HG03342 (cell line): ENCODE data around the gene IL1RL1.
"Not testable (repeated sequence)": the region's sequence is repeated elsewhere in the genome, so short reads cannot be mapped to it uniquely, and the experiment has no call there.

Source experiments
- ATAC-seq: cut with Tn5 transposase; IDR thresholded peaks from one replicate; pipeline ENCODE4 v1.9.1; 2021; ENCODE audit warnings: mild to moderate bottlenecking, moderate library complexity; ENCODE audit not compliant: unreplicated experiment

The IL1RL1 gene

GRCh38 chr2:102291319-102292075 is 19.9 kb upstream of the IL1RL1 start:
- no peak for ATAC-seq

DNA sequence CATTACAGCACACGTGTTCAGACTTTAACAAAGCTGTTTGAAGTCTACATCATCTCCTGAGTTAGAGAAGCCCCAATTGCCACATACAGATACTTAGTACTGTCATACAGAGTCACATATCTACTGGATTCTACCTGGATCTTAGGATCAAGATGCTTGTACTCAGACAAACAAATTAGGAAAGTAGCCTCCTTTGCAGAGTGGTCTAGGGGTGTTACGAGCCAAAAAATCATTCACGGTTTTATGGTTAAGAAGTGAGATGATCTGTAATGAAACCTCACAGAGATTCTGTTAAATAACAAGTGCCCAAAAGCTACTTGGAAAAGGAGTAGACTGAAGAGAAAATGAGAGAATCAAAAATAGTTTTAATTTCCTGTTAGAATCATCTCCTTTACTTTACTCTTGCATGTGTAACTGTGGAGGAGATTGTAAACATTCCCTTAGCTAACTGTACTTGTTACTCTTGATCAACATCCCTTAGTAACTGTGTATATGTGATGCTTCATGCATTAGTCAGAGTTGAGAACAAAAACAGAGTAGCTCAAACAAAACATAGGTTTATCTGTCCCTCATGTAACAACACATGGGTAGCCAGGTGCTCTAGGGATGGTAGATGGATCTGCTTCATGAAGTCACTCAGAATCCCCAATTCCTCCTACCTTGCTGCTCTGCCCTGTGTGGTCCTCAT is 16.4 kb upstream of the IL1RL1 start:
- ATAC-seq, result no peak

- no peak for ATAC-seq
These were observed 15.8 kb upstream of the IL1RL1 start for GRCh38 chr2:102295566-102295965.

GRCh38 chr2:102296449-102296848 is 14.9 kb upstream of the IL1RL1 start:
- ATAC-seq, result no peak

DNA sequence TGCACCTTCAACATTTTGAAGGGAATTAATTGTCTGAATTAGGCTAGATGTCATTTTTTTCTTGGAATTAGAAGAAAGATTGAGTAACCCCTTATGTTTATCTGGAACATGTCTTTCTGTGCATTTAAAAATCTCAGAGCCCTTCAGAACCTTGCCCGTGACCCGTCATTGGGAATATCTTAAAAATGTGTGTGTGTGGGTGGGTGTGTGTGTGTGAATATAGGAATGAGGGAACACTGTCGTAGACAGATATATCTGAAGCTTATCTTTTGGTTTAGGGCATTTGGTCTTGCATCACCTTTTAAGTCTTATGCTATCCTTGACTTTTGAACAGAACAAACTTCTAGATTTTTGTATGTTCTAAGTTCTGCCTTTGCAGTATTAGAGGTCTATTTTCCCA is 13.5 kb upstream of the IL1RL1 start:
- no peak for ATAC-seq

- ATAC-seq, result peak; percentile 84
These were observed 9.4 kb upstream of the IL1RL1 start for GRCh38 chr2:102301867-102302362.

DNA sequence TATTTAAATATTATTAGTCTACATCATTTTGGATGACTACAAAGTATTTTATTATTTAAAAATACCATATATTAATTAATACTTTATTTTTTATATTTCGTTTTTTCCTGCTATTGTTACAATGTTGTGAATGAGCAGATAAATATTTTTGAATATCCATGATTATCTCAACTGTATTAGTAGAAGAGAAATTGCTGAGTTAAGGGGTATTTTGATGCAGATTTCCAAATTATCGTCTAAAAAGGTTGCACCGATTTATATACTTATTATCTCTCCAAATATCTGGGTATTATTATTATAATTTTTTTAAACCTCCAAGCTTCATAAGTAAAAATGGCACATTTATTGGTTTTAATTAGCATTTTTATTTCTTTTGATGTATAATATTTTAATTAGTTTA is 8.9 kb upstream of the IL1RL1 start:
- no peak for ATAC-seq

- ATAC-seq, result no peak
These were observed 7.8 kb upstream of the IL1RL1 start for GRCh38 chr2:102303589-102303988.

DNA sequence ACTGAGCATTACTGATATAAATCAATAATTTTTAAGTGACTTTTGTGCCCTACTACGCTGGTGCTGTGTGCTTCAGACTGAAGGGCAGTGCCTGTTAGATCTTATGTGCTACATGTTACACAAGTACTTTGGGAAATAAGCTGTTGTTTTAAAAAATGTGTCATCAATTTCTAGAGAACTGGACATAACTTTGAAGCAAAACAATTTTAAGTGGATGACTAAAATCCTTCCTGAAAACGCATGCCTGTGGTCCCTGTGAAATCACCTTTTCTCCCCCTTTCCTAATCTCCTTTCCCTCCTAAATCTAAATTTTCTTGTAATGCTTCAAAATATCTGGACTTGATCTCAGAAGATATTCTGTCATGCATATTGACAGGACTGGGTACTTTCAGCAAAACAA is 7.1 kb upstream of the IL1RL1 start:
- no peak for ATAC-seq

DNA sequence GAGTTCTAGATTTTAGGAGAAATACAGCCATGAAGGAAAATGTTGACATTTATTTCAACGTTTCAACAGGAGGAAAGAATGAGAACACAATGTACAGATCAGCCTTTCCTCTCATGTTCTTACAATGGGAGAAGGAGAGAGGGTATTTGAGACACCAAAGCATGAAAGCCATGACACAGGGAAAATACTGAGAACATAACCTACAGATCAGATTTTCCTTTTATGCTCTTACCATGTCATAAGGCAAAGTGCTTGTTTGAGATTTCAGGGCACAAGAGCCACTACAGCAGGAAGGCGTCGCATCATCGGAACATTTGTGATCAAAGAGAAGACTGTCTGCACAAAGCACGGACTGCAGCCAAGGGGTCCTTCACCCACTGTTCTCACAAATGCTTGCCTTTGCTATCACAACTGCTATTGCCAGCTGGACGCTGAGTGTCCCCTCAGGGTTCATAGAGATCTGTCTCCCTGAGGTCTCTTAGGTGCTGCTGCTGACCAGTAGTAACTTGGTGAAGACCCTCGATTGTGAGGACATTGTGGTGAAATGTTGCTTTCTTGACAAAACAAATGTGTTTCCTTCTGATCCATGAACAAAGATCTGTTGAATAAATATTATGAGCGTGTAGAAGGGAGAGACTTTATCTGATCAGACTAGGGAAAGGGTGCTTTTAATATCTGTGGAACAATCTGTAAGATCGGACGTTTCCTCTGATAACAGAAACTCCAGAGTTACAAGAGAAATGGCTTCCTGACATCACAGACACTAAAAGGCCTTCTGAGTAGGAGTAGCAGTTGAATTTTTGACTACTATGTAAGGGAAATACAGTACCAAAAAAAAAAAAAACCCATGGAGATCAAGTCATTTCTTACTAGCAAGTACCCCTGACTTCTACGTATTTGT is 6.4 kb upstream of the IL1RL1 start:
- no peak for ATAC-seq

DNA sequence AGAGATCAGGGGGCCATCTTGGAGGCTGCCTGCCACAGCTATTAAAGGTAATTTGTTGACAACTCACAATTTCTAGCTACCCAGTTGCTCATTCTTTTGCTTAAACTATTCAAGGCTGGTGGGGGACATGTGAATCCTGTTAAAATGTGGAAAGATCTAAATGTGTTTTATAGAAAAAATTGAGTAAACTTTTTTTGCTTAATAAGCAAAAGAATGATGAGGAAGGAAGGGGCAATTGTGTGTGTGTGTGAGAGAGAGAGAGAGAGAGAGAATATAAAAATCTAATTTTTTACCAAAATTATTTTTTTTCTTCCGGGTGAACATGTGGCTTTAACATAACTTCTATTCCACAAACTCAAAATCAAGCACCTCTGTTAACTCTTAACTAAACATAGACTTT is 5.2 kb upstream of the IL1RL1 start:
- no peak for ATAC-seq

- ATAC-seq, result no peak
These were observed 1.7 kb downstream of the IL1RL1 start for GRCh38 chr2:102313025-102313424.

- no peak for ATAC-seq
These were observed 2.1 kb downstream of the IL1RL1 start for GRCh38 chr2:102313471-102313870.

DNA sequence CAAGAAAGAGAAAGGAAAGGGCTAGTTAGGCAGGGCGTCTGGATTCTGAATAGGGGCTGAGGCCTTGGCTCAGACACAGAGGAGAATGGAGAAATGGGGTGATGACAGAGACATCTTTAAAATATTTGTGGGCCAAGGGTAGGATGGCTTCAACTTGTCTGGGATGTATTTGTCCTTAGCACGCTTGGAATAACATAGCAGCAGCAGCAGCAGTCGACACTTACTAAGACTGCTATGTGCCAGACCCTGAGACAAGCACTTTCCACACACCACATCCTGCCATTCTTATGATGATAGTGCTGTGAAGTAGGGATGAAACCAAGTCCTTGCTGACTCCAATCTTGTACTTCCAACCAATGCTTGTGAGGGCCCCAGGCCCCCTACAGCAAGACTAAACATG is 2.6 kb downstream of the IL1RL1 start:
- ATAC-seq, result no peak

DNA sequence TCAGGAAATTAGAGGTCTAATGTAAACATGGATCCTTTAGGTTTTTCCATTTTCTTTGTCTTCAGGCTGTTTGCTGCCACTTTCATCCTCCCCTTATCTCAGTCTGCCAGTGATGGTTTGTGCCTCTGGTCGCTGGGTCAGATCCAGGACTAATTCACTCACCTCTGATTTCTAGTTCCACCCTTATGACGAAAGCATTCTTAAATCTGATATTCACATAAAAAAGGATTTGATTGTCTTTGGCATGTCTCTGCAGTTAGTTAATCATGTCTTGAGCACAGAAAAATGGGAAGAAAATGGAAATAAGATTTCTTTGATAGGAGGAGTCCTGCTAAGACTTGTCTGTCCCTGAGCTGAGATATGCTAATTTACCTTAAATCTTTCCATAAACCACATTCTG is 4.6 kb downstream of the IL1RL1 start:
- no peak for ATAC-seq

GRCh38 chr2:102317715-102318114 is 6.4 kb downstream of the IL1RL1 start:
- no peak for ATAC-seq

GRCh38 chr2:102318437-102318836 is 7.1 kb downstream of the IL1RL1 start:
- ATAC-seq, result no peak

- no peak for ATAC-seq
These were observed 10.8 kb downstream of the IL1RL1 start for GRCh38 chr2:102321941-102322719.

DNA sequence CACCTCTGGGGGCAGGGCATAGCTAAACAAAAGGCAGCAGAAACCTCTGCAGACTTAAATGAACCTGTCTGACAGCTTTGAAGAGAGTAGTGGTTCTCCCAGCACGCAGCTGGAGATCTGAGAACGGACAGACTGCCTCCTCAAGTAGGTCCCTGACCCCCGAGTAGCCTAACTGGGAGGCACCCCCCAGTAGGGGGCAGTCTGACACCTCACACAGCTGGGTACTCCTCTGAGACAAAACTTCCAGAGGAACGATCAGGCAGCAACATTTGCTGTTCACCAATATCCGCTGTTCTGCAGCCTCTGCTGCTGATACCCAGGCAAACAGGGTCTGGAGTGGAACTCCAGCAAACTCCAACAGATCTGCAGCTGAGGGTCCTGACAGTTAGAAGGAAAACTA is 13.6 kb downstream of the IL1RL1 start:
- ATAC-seq, result not testable (repeated sequence)

DNA sequence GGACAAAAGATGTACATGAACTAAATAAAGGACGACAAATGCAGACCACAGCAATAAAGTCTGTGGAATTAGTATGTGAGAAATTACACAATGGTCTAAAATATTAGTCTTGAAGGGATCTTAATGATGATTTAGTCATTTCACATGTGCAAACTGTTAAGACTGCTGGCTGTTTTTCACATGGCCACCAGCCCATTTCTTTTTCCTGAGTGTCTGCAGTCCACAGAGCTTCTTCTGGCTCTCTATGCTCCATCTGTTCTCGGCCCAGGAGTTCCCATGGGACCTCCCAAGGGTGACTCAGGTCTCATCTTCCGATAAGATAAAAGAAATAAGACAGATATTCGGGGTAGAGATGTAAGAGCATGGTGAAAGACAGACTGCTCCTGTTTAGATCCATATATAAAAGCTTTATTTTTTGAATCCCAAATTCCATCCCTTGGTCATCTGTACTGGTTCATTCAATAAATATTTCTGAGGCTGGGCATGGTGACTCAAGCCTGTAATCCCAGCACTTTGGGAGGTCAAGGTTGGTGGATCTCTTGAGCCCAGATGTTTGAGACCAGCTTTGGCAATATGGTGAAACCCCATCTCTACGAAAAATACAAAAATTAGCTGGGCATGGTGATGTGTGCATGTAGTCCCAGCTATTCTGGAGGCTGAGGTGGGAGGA is 20.1 kb downstream of the IL1RL1 start:
- no peak for ATAC-seq
